ENCODE data around the gene MECR. TPM values are rescaled to one million over a fixed set of nuclear protein-coding genes. Genes with fewer than 3 reads are reported as not detected.

MECR gene
- total and polyA plus RNA-seq, 10 of the 15 experiments (the other 5 are each of a cell fraction or from before 2014, with no cell fraction given) = 7.6 to 66.3 (median 38.7) TPM

- Histone ChIP-seq H2AFZ (ENCODE audit: control insufficient read depth, low read depth, low read length) (no peak overlapping the region), H3K4me1 (ENCODE audit: control insufficient read depth, insufficient read depth, low read length) (no peaks in the 10 kb centered on the region), H3K4me3 (no peak overlapping the region), H3K27ac (ENCODE audit: control insufficient read depth, insufficient read depth) (no peak overlapping the region), H3K27me3 (replicated peaks in 1 of 2; ENCODE audit: control insufficient read depth in 2 of 2, insufficient read depth in 2 of 2, low read length in 1 of 2) (peaks cover 0 to 2% of the 10 kb centered on the region in 2 experiments; a peak in 3 of 4 replicates), H4K20me1 (ENCODE audit: control insufficient read depth, insufficient read depth) (no peaks in the 10 kb centered on the region), H3K36me3 (ENCODE audit: control insufficient read depth in 2 of 2, insufficient read depth in 2 of 2, low read length in 1 of 2) (no peaks in the 10 kb centered on the region), H3K4me2 (ENCODE audit: control insufficient read depth, insufficient read depth) (no peak overlapping the region), H3K9me3 (replicated peaks; ENCODE audit: control insufficient read depth, insufficient read depth, low read length) (no peaks in the 10 kb centered on the region), H3K9ac (ENCODE audit: control insufficient read depth, insufficient read depth, low read length) (no peak overlapping the region), H3K79me2 (ENCODE audit: control insufficient read depth, insufficient read depth, low read length) (no peaks in the 10 kb centered on the region)
- ChIA-PET RAD21 (ENCODE audit: unreplicated experiment) (no interaction called here), CTCF (no interaction called here), POLR2A (no interaction called here), SMC1A (ENCODE audit: uncharacterized antibody, unreplicated experiment) (no interaction called here)
- in situ Hi-C loops (cut with MboI) = no loop called here
- intact Hi-C loops (cut with micrococcal nuclease; ENCODE audit: unreplicated experiment) = no loop called here
- 16% methylated on average over 6 of the region's 6 CpGs for WGBS (ENCODE audit: insufficient coverage, insufficient replicate concordance, low lambda C conversion rate, missing lambda C conversion rate)
- FAIRE-seq (no peak), ATAC-seq (no peak), DNase-seq (ENCODE audit: low read depth, low spot score) (no peak)
- TF ChIP-seq HCFC1 (IDR thresholded peaks at IDR 0.05; ENCODE audit: low read length) (no peak), ZNF24 (IDR thresholded peaks at IDR 0.05) (no peak), SIN3A (IDR thresholded peaks at IDR 0.05; ENCODE audit: low read depth, low read length) (no peak), SREBF1 (IDR thresholded peaks at IDR 0.05; ENCODE audit: low read length) (no peak), JUNB (IDR thresholded peaks at IDR 0.05) (no peak), SUPT20H (IDR thresholded peaks at IDR 0.05; ENCODE audit: borderline replicate concordance, control insufficient read depth, low read depth, low read length) (no peak), JUND (IDR thresholded peaks at IDR 0.05; ENCODE audit: low read depth, low read length) (no peak), TCF12 (IDR thresholded peaks at IDR 0.05; ENCODE audit: low read depth, low read length) (no peak), CREM (IDR thresholded peaks at IDR 0.05; ENCODE audit: low read depth) (no peak), NFIC (IDR thresholded peaks at IDR 0.05; ENCODE audit: low read depth, low read length) (no peak), MTA2 (IDR thresholded peaks at IDR 0.05; ENCODE audit: low read depth) (no peak), SKIL (IDR thresholded peaks at IDR 0.05; ENCODE audit: low read depth, poor library complexity, severe bottlenecking) (no peak), ETV6 (conservative IDR thresholded peaks at IDR 0.05 in 1 of 2, IDR thresholded peaks at IDR 0.05 in 1 of 2; ENCODE audit: borderline replicate concordance in 1 of 2, low read depth in 1 of 2) (no peak), TARDBP (IDR thresholded peaks at IDR 0.05; ENCODE audit: borderline replicate concordance) (no peak), NR2C2 (IDR thresholded peaks at IDR 0.05; ENCODE audit: borderline replicate concordance, control insufficient read depth, insufficient read length, low read depth) (no peak), CBX3 (IDR thresholded peaks at IDR 0.05; ENCODE audit: borderline replicate concordance, low read depth) (no peak), PAX5 (IDR thresholded peaks at IDR 0.05; ENCODE audit: borderline replicate concordance, low read depth, low read length) (no peak), SMAD1 (IDR thresholded peaks at IDR 0.05; ENCODE audit: low read depth, partially characterized antibody) (no peak)
- no TSS peak for BruUV-seq (replicated peaks)
Measured at GRCh38 chr1:29272147-29272907, 41.6 kb upstream of the MECR start.
